Neural cell (in vitro differentiated cells): ENCODE data around the gene MAP3K14.

Experiments used
- CTCF ChIP-seq: fragments of 450-650 bp; IDR thresholded peaks from 2 replicates; pipeline ENCODE4 v1.5.1; 2014; ENCODE audit warnings: antibody characterized with exemption, mild to moderate bottlenecking, moderate library complexity; ENCODE audit not compliant: poor library complexity, severe bottlenecking
- EP300 ChIP-seq: fragments of 450-650 bp; conservative IDR thresholded peaks from 2 replicates; pipeline ENCODE4 v1.6.1; 2014; ENCODE audit warnings: antibody characterized with exemption, mild to moderate bottlenecking, moderate library complexity; ENCODE audit not compliant: poor library complexity, severe bottlenecking
- EZH2 ChIP-seq: fragments of 200-600, 300-800 bp; shearing (Covaris generic), sonication (generic); IDR thresholded peaks from 2 replicates; pipeline ENCODE4 v1.6.1; 2014; ENCODE audit warnings: antibody characterized with exemption, low read length, borderline replicate concordance, mild to moderate bottlenecking; ENCODE audit not compliant: insufficient read depth, poor library complexity, severe bottlenecking
- POLR2AphosphoS5 ChIP-seq: IDR thresholded peaks from 2 replicates; pipeline ENCODE4 v1.6.1; 2012
- RAD21 ChIP-seq: fragments of 450-650 bp; conservative IDR thresholded peaks from 2 replicates; pipeline ENCODE4 v1.6.1; 2014; ENCODE audit warnings: antibody characterized with exemption, mild to moderate bottlenecking, moderate library complexity
- TAF1 ChIP-seq: IDR thresholded peaks from 2 replicates; pipeline ENCODE4 v1.6.1; 2012; ENCODE audit warnings: low read depth

DNA sequence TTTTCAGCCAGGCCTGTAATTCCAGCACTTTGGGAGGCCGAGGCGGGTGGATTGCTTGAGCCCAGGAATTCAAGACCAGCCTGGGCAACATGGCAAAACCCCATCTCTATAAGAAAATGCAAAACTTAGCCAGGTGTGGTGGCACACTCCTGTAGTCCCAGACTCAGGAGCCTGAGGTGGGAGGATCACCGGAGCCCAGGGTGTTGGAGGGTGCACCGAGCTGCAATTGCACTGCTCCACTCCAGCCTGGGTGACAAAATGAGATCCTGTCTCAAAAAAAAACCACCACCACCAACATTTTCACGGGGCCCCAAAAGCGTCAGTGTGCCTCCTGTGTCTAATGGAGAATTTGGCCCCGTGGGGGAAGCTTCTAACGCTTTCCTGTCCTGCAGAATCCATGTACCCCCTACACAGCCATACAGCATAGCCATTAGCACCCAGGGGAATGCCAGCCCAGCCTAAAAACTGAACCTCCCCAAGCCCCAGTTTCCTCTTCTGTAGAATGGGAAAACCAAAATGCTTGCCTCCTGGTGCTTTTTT lies 22.2 kb upstream of the MAP3K14 start:
- no peak for TF ChIP-seq TAF1
- TF ChIP-seq EP300: no peak
- no peak for TF ChIP-seq POLR2AphosphoS5
- TF ChIP-seq CTCF: no peak
- TF ChIP-seq EZH2: no peak
- TF ChIP-seq RAD21: no peak
